Activated CD8-positive, alpha-beta T cell treated with anti-CD3 and anti-CD28 coated beads, Interleukin-2, amount 10 ng/mL, durations not matched to agents 7 days and 5 days (primary cell): ENCODE measurements around the gene WBP4. TPM values are rescaled to one million over a fixed set of nuclear protein-coding genes. Genes with fewer than 3 reads are reported as not detected.

ENCODE experiments used
- ATAC-seq: fragments of 150-1000 bp; cut with Tn5 transposase; one replicate; pipeline ENCODE4 v1.10.0; 2021; ENCODE audit warnings: moderate library complexity
- CTCF ChIA-PET: fragments of 350-600 bp; sonication (Branson Sonifier 250); formaldehyde crosslinking; loops from one replicate; lab custom pipeline; 2021; ENCODE audit warnings: antibody characterized with exemption; lab: Charles Lee
- POLR2A ChIA-PET: fragments of 350-600 bp; sonication (Branson Sonifier 250); formaldehyde crosslinking; loops from one replicate; lab custom pipeline; 2021; ENCODE audit warnings: antibody characterized with exemption; lab: Charles Lee
- DNase-seq: peaks from one replicate; pipeline ENCODE4 v3.0.0-alpha.2; 2020
- H3K27ac Mint-ChIP-seq: one replicate; pipeline ENCODE4 v1.8.0; 2021; ENCODE audit warnings: mild to moderate bottlenecking, mixed read lengths
- H3K27me3 Mint-ChIP-seq: one replicate; pipeline ENCODE4 v1.8.0; 2021; ENCODE audit warnings: low read depth, mixed read lengths
- H3K36me3 Mint-ChIP-seq: one replicate; pipeline ENCODE4 v1.8.0; 2021; ENCODE audit warnings: low read depth, mixed read lengths
- H3K4me1 Mint-ChIP-seq: one replicate; pipeline ENCODE4 v1.8.0; 2021; ENCODE audit warnings: low read depth, mixed read lengths
- H3K4me3 Mint-ChIP-seq: one replicate; pipeline ENCODE4 v1.8.0; 2021; ENCODE audit warnings: mild to moderate bottlenecking, mixed read lengths
- H3K9me3 Mint-ChIP-seq: one replicate; pipeline ENCODE4 v1.8.0; 2022; ENCODE audit warnings: mixed read lengths; ENCODE audit not compliant: insufficient read depth
- total RNA-seq, 2 experiments: library from RNA; stranded (reverse); gene quantifications; one replicate each; pipeline ENCODE4 v1.2.3, GENCODE V29; 2021

Gene WBP4
- total RNA-seq, 2 experiments from 2014 or later, result 9.7 to 10.4 TPM

GRCh38 chr13:41048640-41049039, 12.7 kb upstream of the WBP4 start:
- Mint-ChIP-seq H3K4me3 (no peak overlapping the region), H3K27me3 (no peaks in the 10 kb centered on the region), H3K36me3 (peaks cover 31% of the 10 kb centered on the region), H3K9me3 (no peaks in the 10 kb centered on the region), H3K4me1 (peaks cover 12% of the 10 kb centered on the region), H3K27ac (no peak overlapping the region)
- ChIA-PET CTCF (interaction anchor here (1.5 to 2.7 kb wide), 4 partner anchors 15 to 74 kb away, joined by 4 to 11 read pairs (median 6); partner anchors contain the start of gene ELF1), POLR2A (no interaction called here)
- ATAC-seq (no peak), DNase-seq (no peak)

- DNase-seq (no peak), ATAC-seq (no peak)
- POLR2A ChIA-PET, result no interaction called here
- H3K27ac Mint-ChIP-seq, result no peak overlapping the region
- no peaks in the 10 kb centered on the region for H3K27me3 Mint-ChIP-seq
- H3K4me3 Mint-ChIP-seq, result no peak overlapping the region
- CTCF ChIA-PET, result interaction anchor here (1.5 to 2.7 kb wide), 3 partner anchors 29 to 75 kb away, joined by 5 to 11 read pairs (median 7); partner anchors contain the start of gene ELF1
- no peaks in the 10 kb centered on the region for H3K9me3 Mint-ChIP-seq
- peaks cover 31% of the 10 kb centered on the region for H3K36me3 Mint-ChIP-seq
- peaks cover 23% of the 10 kb centered on the region for H3K4me1 Mint-ChIP-seq
These were observed 11.5 kb upstream of the WBP4 start for GRCh38 chr13:41049480-41050440.

- no peaks in the 10 kb centered on the region for H3K9me3 Mint-ChIP-seq
- H3K27ac Mint-ChIP-seq, result no peak overlapping the region
- DNase-seq (no peak), ATAC-seq (no peak)
- no peaks in the 10 kb centered on the region for H3K27me3 Mint-ChIP-seq
- H3K4me1 Mint-ChIP-seq, result peaks cover 41% of the 10 kb centered on the region
- H3K4me3 Mint-ChIP-seq, result no peak overlapping the region
- H3K36me3 Mint-ChIP-seq, result peaks cover 16% of the 10 kb centered on the region
- POLR2A ChIA-PET, result no interaction called here
- CTCF ChIA-PET, result interaction anchor here (0.8 to 5.3 kb wide), 6 partner anchors 32 to 144 kb away, joined by 4 to 60 read pairs (median 16); partner anchors contain the start of gene ELF1
These were observed 8.9 kb upstream of the WBP4 start for GRCh38 chr13:41052441-41052840.

DNA sequence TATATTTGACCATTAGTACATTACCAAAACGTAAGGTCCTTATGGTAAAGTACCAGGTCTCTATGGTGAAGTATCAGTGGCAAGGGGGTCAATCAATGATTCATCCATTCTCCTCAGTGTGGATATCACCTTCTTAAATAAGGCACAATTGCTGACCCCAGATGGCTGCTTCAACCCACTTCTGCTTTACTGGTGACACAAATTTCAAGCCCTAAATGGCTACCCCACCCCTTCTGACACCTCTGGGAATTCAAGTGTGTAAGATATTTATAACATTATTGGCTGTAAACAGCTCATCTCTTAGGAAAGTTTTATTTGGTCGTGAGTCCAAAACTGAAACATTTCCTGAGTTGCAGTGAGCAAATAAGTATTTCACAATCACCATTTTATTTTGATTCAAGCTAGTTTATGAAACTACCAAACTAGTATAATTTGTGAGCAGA, 7.9 kb upstream of the WBP4 start:
- no peaks in the 10 kb centered on the region for H3K9me3 Mint-ChIP-seq
- CTCF ChIA-PET, result interaction anchor here (0.7 to 5.3 kb wide), 37 partner anchors 9 to 259 kb away, joined by 3 to 60 read pairs (median 6); partner anchors contain the start of gene ELF1
- peaks cover 48% of the 10 kb centered on the region for H3K4me1 Mint-ChIP-seq
- no peaks in the 10 kb centered on the region for H3K27me3 Mint-ChIP-seq
- no peak overlapping the region for H3K4me3 Mint-ChIP-seq
- POLR2A ChIA-PET, result no interaction called here
- ATAC-seq (no peak), DNase-seq (no peak)
- no peak overlapping the region for H3K27ac Mint-ChIP-seq
- peaks cover 11% of the 10 kb centered on the region for H3K36me3 Mint-ChIP-seq

- CTCF ChIA-PET, result interaction anchor here (0.6 to 5.3 kb wide), 46 partner anchors 9 to 258 kb away, joined by 3 to 60 read pairs (median 6); partner anchors contain the start of gene ELF1
- ATAC-seq (peak; percentile 72), DNase-seq (peak; percentile 73)
- H3K36me3 Mint-ChIP-seq, result peaks cover 3% of the 10 kb centered on the region
- no peaks in the 10 kb centered on the region for H3K9me3 Mint-ChIP-seq
- no peak overlapping the region for H3K27ac Mint-ChIP-seq
- POLR2A ChIA-PET, result interaction anchor here (1.9 kb wide), 1 partner anchor 82 kb away, joined by 5 read pairs; no protein-coding TSS in a partner anchor
- no peaks in the 10 kb centered on the region for H3K27me3 Mint-ChIP-seq
- peaks cover 56% of the 10 kb centered on the region for H3K4me1 Mint-ChIP-seq
- H3K4me3 Mint-ChIP-seq, result peak overlapping the region; percentile 6
These were observed 7.0 kb upstream of the WBP4 start for GRCh38 chr13:41054212-41054877.

- DNase-seq (no peak), ATAC-seq (no peak)
- no peaks in the 10 kb centered on the region for H3K27me3 Mint-ChIP-seq
- ChIA-PET CTCF (interaction anchor here (0.6 to 5.3 kb wide), 40 partner anchors 8 to 257 kb away, joined by 3 to 60 read pairs (median 6); partner anchors contain the start of gene ELF1), POLR2A (interaction anchor here (1.2 to 1.9 kb wide), 2 partner anchors 36 to 82 kb away, joined by 3 to 5 read pairs; partner anchors contain the start of gene ELF1)
- no peaks in the 10 kb centered on the region for H3K9me3 Mint-ChIP-seq
- H3K4me3 Mint-ChIP-seq, result no peak overlapping the region
- no peaks in the 10 kb centered on the region for H3K36me3 Mint-ChIP-seq
- no peak overlapping the region for H3K27ac Mint-ChIP-seq
- H3K4me1 Mint-ChIP-seq, result peaks cover 59% of the 10 kb centered on the region
These were observed 6.2 kb upstream of the WBP4 start for GRCh38 chr13:41054919-41055619.

GRCh38 chr13:41056194-41056593, 5.1 kb upstream of the WBP4 start:
- no peaks in the 10 kb centered on the region for H3K27me3 Mint-ChIP-seq
- DNase-seq (no peak), ATAC-seq (no peak)
- H3K4me3 Mint-ChIP-seq, result no peak overlapping the region
- no peaks in the 10 kb centered on the region for H3K9me3 Mint-ChIP-seq
- peaks cover 53% of the 10 kb centered on the region for H3K4me1 Mint-ChIP-seq
- ChIA-PET POLR2A (interaction anchor here (1.9 kb wide), 1 partner anchor 83 kb away, joined by 5 read pairs; no protein-coding TSS in a partner anchor), CTCF (interaction anchor here (0.6 to 5.3 kb wide), 9 partner anchors 14 to 135 kb away, joined by 3 to 60 read pairs (median 11); partner anchors contain the start of gene ELF1)
- H3K36me3 Mint-ChIP-seq, result peaks cover 7% of the 10 kb centered on the region
- no peak overlapping the region for H3K27ac Mint-ChIP-seq

GRCh38 chr13:41056826-41057711, 4.2 kb upstream of the WBP4 start:
- H3K4me3 Mint-ChIP-seq, result no peak overlapping the region
- CTCF ChIA-PET, result interaction anchor here (0.6 to 5.3 kb wide), 7 partner anchors 22 to 164 kb away, joined by 3 to 60 read pairs (median 4); partner anchors contain the start of gene ELF1
- H3K27ac Mint-ChIP-seq, result no peak overlapping the region

DNA sequence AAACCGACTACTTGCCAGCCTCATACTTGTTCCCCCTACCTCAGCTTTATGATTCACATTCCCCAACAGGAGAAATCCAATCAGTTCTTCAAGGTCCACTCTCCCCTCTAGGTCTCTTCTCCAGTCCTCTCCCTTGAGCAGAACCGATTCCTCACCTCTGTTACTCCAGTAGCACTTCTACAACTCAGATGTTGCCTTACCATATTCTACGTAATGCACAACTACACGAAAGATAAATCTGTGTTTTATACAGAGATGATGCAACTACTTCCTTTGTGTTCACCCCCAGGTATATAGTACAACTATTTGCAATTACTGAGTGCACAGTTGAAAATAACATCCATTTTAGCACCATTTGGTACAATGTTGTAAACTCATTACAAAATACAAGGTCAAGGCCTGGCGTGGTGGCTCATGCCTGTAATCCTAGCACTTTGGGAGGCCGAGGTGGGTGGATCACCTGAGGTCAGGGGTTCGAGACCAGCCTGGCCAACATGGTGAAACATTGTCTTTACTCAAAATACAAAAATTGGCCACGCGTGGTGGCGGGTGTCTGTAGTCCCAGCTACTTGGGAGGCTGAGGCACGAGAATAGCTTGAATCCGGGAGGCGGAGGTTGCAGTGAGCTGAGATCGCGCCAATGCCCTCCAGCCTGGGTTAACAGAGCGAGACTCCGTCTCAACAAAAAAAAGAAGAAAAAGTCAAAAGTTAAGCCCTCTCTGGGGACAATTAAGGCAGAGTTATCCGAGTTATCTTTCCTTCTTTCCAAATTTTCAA, 2.8 kb upstream of the WBP4 start:
- peak overlapping the region; percentile 23 for H3K27ac Mint-ChIP-seq
- ATAC-seq, result no peak
- CTCF ChIA-PET, result interaction anchor here (0.7 to 1.9 kb wide), 8 partner anchors 16 to 163 kb away, joined by 3 to 20 read pairs (median 4); partner anchors contain the start of gene ELF1
- H3K27me3 Mint-ChIP-seq, result no peaks in the 10 kb centered on the region
- peaks cover 61% of the 10 kb centered on the region for H3K4me1 Mint-ChIP-seq
- peaks cover 14% of the 10 kb centered on the region for H3K36me3 Mint-ChIP-seq
- peak overlapping the region; percentile 99 for H3K4me3 Mint-ChIP-seq
- POLR2A ChIA-PET, result interaction anchor here (0.7 to 2.4 kb wide), 3 partner anchors 39 to 84 kb away, joined by 3 to 19 read pairs (median 4); partner anchors contain the start of gene ELF1
- DNase-seq, result no peak
- no peaks in the 10 kb centered on the region for H3K9me3 Mint-ChIP-seq

More at GRCh38 chr13:41056826-41057711, 4.2 kb upstream of the WBP4 start:
- DNase-seq (no peak), ATAC-seq (no peak)
- Mint-ChIP-seq H3K27me3 (no peaks in the 10 kb centered on the region), H3K9me3 (no peaks in the 10 kb centered on the region), H3K4me1 (peaks cover 52% of the 10 kb centered on the region), H3K36me3 (peaks cover 10% of the 10 kb centered on the region)
- POLR2A ChIA-PET, result interaction anchor here (1.2 kb wide), 1 partner anchor 48 kb away, joined by 4 read pairs; no protein-coding TSS in a partner anchor
